OCI-LY7 (cell line): Measurements from ENCODE around the gene DDX50. TPM values are rescaled to one million over a fixed set of nuclear protein-coding genes. Genes with fewer than 3 reads are reported as not detected.

Experiments
- BruUV-seq: library from RNA; stranded (reverse); fragments of 400-500 nt; replicated peaks from 2 replicates; lab custom pipeline; 2021; lab: Mats Ljungman, UMichigan
- CTCF ChIA-PET: fragments of 300-600 bp; sonication (Branson Sonifier 250); formaldehyde crosslinking; loops from one replicate; lab custom pipeline; 2022; ENCODE audit warnings: antibody characterized with exemption; ENCODE audit not compliant: unreplicated experiment; lab: Charles Lee
- POLR2A ChIA-PET: fragments of 300-600 bp; sonication (Branson Sonifier 250); formaldehyde crosslinking; loops from one replicate; lab custom pipeline; 2022; ENCODE audit warnings: antibody characterized with exemption; lab: Charles Lee
- DNase-seq: peaks from one replicate; pipeline ENCODE4 v3.0.0-alpha.2; 2015; ENCODE audit warnings: low spot score
- H2AFZ ChIP-seq: fragments of 200-600 bp; sonication (generic), shearing (Covaris generic); 2 replicates; pipeline ENCODE4 v1.6.1; 2014; ENCODE audit warnings: mild to moderate bottlenecking, antibody characterized with exemption, low read length, moderate library complexity
- H3K27ac ChIP-seq: fragments of 200-600 bp; sonication (generic); 2 replicates; pipeline ENCODE4 v1.5.1; 2014; ENCODE audit warnings: mixed run types, low read depth, mild to moderate bottlenecking, moderate library complexity, low read length, inconsistent platforms; ENCODE audit not compliant: poor library complexity, severe bottlenecking
- H3K36me3 ChIP-seq: fragments of 200-600 bp; sonication (generic); 2 replicates; pipeline ENCODE4 v1.6.1; 2014; ENCODE audit warnings: mild to moderate bottlenecking, antibody characterized with exemption, low read length, moderate library complexity, mixed read lengths; ENCODE audit not compliant: insufficient read depth
- H3K4me1 ChIP-seq: fragments of 200-600 bp; sonication (generic); 2 replicates; pipeline ENCODE4 v1.5.1; 2014; ENCODE audit warnings: mild to moderate bottlenecking, low read length; ENCODE audit not compliant: insufficient read depth, poor library complexity, severe bottlenecking
- H3K4me2 ChIP-seq: fragments of 200-600 bp; sonication (generic); 2 replicates; pipeline ENCODE4 v1.6.1; 2014; ENCODE audit warnings: mild to moderate bottlenecking, low read length
- H3K4me3 ChIP-seq: fragments of 200-600 bp; sonication (generic); 2 replicates; pipeline ENCODE4 v1.5.1; 2014; ENCODE audit warnings: mild to moderate bottlenecking, low read depth, low read length; ENCODE audit not compliant: poor library complexity, severe bottlenecking
- H3K79me2 ChIP-seq: fragments of 200-600 bp; sonication (generic); 2 replicates; pipeline ENCODE4 v1.6.1; 2016; ENCODE audit warnings: low read depth, mild to moderate bottlenecking, low read length, moderate library complexity, mixed read lengths; ENCODE audit not compliant: insufficient read depth
- H3K9me2 ChIP-seq: fragments of 200-600 bp; sonication (generic); 2 replicates; pipeline ENCODE4 v1.6.1; 2016; ENCODE audit warnings: mild to moderate bottlenecking, low read length, mixed read lengths; ENCODE audit not compliant: insufficient read depth
- H3K9me3 ChIP-seq: fragments of 200-600 bp; sonication (generic); 2 replicates; pipeline ENCODE4 v1.6.1; 2014; ENCODE audit warnings: mild to moderate bottlenecking, mixed run types, low read length, mixed read lengths
- H4K20me1 ChIP-seq: fragments of 200-600 bp; sonication (generic); 2 replicates; pipeline ENCODE4 v1.6.1; 2014; ENCODE audit warnings: mild to moderate bottlenecking, antibody characterized with exemption, low read length, moderate library complexity, mixed read lengths; ENCODE audit not compliant: insufficient read depth
- CTCF ChIP-seq: fragments of 200-600 bp; sonication (generic); conservative IDR thresholded peaks from 2 replicates; pipeline ENCODE4 v1.5.1; 2014; ENCODE audit warnings: mild to moderate bottlenecking, antibody characterized with exemption, low read length, moderate library complexity, mixed read lengths
- EZH2phosphoT487 ChIP-seq: fragments of 200-600 bp; sonication (generic); IDR thresholded peaks from 2 replicates; pipeline ENCODE4 v1.6.1; 2018; ENCODE audit warnings: low read depth, borderline replicate concordance, mild to moderate bottlenecking, mixed run types, antibody characterized with exemption, low read length, moderate library complexity, mixed read lengths
- intact Hi-C: fragments of 100-400 bp; cut with micrococcal nuclease; formaldehyde crosslinking; loops from one replicate; pipeline ENCODE4 v1.10.0; 2022; ENCODE audit not compliant: unreplicated experiment
- total RNA-seq, 2 experiments: library from RNA; depleted of rRNA in 1 of 2; stranded (reverse); fragments of >200 nt in 1 of 2; shearing (Covaris generic) in 1 of 2; gene quantifications; 2 replicates each; pipeline ENCODE4 v1.2.3, GENCODE V29; 2014 to 2022

Gene DDX50
- total RNA-seq, 2 experiments from 2014 or later: 31.1 to 49.1 TPM

GRCh38 chr10:68900427-68901104 is 549 bp upstream of the DDX50 start:
- no peaks in the 10 kb centered on the region for H4K20me1 ChIP-seq
- peak overlapping the region; percentile 58 for H3K27ac ChIP-seq

GRCh38 chr10:68902382-68902781 is 1.3 kb downstream of the DDX50 start:
- DNase-seq: no peak
- BruUV-seq: no TSS peak
- Histone ChIP-seq H3K9me2 (no peaks in the 10 kb centered on the region), H4K20me1 (no peaks in the 10 kb centered on the region), H3K4me2 (peak overlapping the region; percentile 75), H3K36me3 (peaks cover 27% of the 10 kb centered on the region), H3K4me1 (peaks cover 21% of the 10 kb centered on the region), H3K9me3 (peaks cover 8% of the 10 kb centered on the region; the same call in 1 of the 2 replicates), H3K79me2 (peaks cover 38% of the 10 kb centered on the region), H2AFZ (no peak overlapping the region), H3K27ac (no peak overlapping the region), H3K4me3 (peak overlapping the region; percentile 88)
- CTCF ChIA-PET: no interaction called here
- intact Hi-C loops: loop anchor here (5.0 kb wide), 1 partner anchor 375 kb away; the partner anchor contains the start of gene SLC25A16
- TF ChIP-seq CTCF (no peak), EZH2phosphoT487 (no peak)
- POLR2A ChIA-PET: interaction anchor here (0.7 to 1.5 kb wide), 7 partner anchors 12 to 567 kb away, joined by 3 to 8 read pairs (median 5); no protein-coding TSS in a partner anchor

More at GRCh38 chr10:68900427-68901104, 549 bp upstream of the DDX50 start:
- peak overlapping the region; percentile 88 for H3K4me3 ChIP-seq
- BruUV-seq: TSS peak; percentile 93
- DNase-seq: peak; percentile 6
- H3K4me2 ChIP-seq: peak overlapping the region; percentile 66
- intact Hi-C loops: loop anchor here (1.0 to 5.0 kb wide), 2 partner anchors 179 to 373 kb away; partner anchors contain the start of genes CCAR1 and SLC25A16
- POLR2A ChIA-PET: interaction anchor here (0.7 to 2.0 kb wide), 2 partner anchors 9 to 22 kb away, joined by 5 to 6 read pairs; no protein-coding TSS in a partner anchor
- TF ChIP-seq EZH2phosphoT487 (no peak), CTCF (no peak)
- H3K9me2 ChIP-seq: no peaks in the 10 kb centered on the region
- H3K9me3 ChIP-seq: peaks cover 8% of the 10 kb centered on the region; the same call in 1 of the 2 replicates
- CTCF ChIA-PET: no interaction called here
- peaks cover 21% of the 10 kb centered on the region for H3K4me1 ChIP-seq
- H3K79me2 ChIP-seq: peaks cover 35% of the 10 kb centered on the region
- peak overlapping the region; percentile 100 for H2AFZ ChIP-seq
- peaks cover 11% of the 10 kb centered on the region for H3K36me3 ChIP-seq

- ChIA-PET CTCF (no interaction called here), POLR2A (interaction anchor here (0.6 to 0.8 kb wide), 5 partner anchors 18 to 791 kb away, joined by 3 to 4 read pairs (median 3); no protein-coding TSS in a partner anchor)
- Histone ChIP-seq H3K36me3 (peaks cover 84% of the 10 kb centered on the region), H3K4me2 (no peak overlapping the region), H3K79me2 (0 out of 2 replicates have a peak, but pooled peaks cover 9% of the 10 kb centered on the region), H3K9me3 (no peaks in the 10 kb centered on the region), H4K20me1 (no peaks in the 10 kb centered on the region), H3K9me2 (no peaks in the 10 kb centered on the region), H3K27ac (no peak overlapping the region), H3K4me3 (no peak overlapping the region), H2AFZ (no peak overlapping the region), H3K4me1 (no peaks in the 10 kb centered on the region)
- intact Hi-C loops: no loop called here
- no peak for DNase-seq
- TF ChIP-seq CTCF (no peak), EZH2phosphoT487 (no peak)
- no TSS peak for BruUV-seq
These were observed 23.5 kb downstream of the DDX50 start for GRCh38 chr10:68924593-68924992.
